Activated B cell treated with CpG ODN at 0.5 μM for 24 hours (primary cell): ENCODE results near the gene HBS1L. TPM values are rescaled to one million over a fixed set of nuclear protein-coding genes. Genes with fewer than 3 reads are reported as not detected.

Source experiments
- ATAC-seq: fragments of 200-7000 bp; cut with Tn5 transposase; one replicate; pipeline ENCODE4 v1.10.0; 2021; ENCODE audit warnings: low read depth, mild to moderate bottlenecking, moderate library complexity
- CTCF ChIA-PET: fragments of 350-600 bp; sonication (Branson Sonifier 250); formaldehyde crosslinking; loops from one replicate; lab custom pipeline; 2021; ENCODE audit warnings: antibody characterized with exemption; lab: Charles Lee
- POLR2A ChIA-PET: fragments of 350-600 bp; sonication (Branson Sonifier 250); formaldehyde crosslinking; loops from one replicate; lab custom pipeline; 2021; ENCODE audit warnings: antibody characterized with exemption; lab: Charles Lee
- DNase-seq: peaks from one replicate; pipeline ENCODE4 v3.0.0; 2022
- H3K27ac Mint-ChIP-seq: one replicate; pipeline ENCODE4 v1.8.0; 2020; ENCODE audit warnings: mixed read lengths
- H3K27me3 Mint-ChIP-seq: one replicate; pipeline ENCODE4 v1.8.0; 2021; ENCODE audit warnings: mixed read lengths
- H3K36me3 Mint-ChIP-seq: one replicate; pipeline ENCODE4 v1.8.0; 2021; ENCODE audit warnings: low read depth, mixed read lengths
- H3K4me1 Mint-ChIP-seq: one replicate; pipeline ENCODE4 v1.8.0; 2021; ENCODE audit warnings: mixed read lengths
- H3K4me3 Mint-ChIP-seq: one replicate; pipeline ENCODE4 v1.8.0; 2020; ENCODE audit warnings: mild to moderate bottlenecking, mixed read lengths
- H3K9me3 Mint-ChIP-seq: one replicate; pipeline ENCODE4 v1.8.0; 2020; ENCODE audit warnings: mixed read lengths
- CTCF ChIP-seq: fragments of 200-600 bp; IDR thresholded peaks from one replicate; pipeline ENCODE4 v1.8.0; 2022; ENCODE audit warnings: antibody characterized with exemption, mild to moderate bottlenecking
- intact Hi-C: fragments of 100-400 bp; cut with micrococcal nuclease; formaldehyde crosslinking; loops from one replicate; pipeline ENCODE4 v1.15.1; 2024
- total RNA-seq: library from RNA; stranded (reverse); gene quantifications from 2 replicates; pipeline ENCODE4 v1.2.3, GENCODE V29; 2022

Gene HBS1L
- total RNA-seq: 60.2 and 67.5 TPM in 2 replicates

DNA sequence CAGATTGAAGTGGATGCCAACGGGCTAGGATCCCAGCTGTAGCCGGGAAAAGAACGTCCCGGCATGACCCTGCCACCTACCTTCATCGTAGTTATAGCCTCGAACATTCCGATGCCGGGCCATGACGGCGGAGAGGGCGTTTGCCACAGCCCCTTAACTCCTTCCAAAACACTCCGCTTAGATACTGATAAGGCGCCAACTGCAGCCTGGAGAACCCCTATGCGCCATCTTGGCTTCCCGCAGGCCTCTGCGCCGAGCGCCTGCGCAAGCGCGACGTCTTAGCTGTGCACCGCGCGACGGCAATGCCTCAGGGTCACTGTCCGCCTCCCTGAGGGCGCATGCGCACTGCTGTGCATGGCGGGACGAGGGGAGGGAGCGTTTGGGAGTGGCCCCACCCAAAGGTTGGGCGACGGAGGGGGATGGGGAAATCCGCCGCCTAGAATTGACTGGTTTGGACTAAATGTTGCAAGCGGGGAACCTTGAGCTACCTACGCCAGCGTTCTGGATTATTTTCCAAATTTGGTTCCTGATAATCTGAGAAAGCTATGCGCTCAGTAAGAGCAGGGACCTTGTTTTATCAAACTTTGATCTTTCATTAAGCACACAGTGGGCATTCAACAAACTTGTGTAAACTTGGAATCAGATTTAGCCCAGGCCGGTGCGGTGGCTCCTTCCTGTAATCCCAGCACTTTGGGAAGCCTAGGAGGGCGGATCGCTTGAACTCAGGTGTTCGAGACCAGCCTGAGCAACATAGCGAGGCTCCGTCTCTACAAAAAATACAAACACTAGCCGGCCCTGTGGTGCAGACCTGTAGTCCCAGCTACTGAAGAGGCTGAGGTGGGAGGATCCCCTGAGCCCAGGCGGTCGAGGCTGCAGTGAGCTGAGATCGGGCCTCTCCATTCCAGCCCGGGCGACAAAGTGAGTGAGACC lies at the start of gene HBS1L:
Gene HBS1L (minus strand): TSS at position 254 of the 930 bp plus-strand sequence. CDS start 131 bp downstream, at position 123.
- Mint-ChIP-seq H3K4me1 (peaks cover 35% of the 10 kb centered on the region), H3K27me3 (no peaks in the 10 kb centered on the region), H3K4me3 (peak within 1 kb of the TSS; percentile 98), H3K9me3 (no peaks in the 10 kb centered on the region), H3K27ac (peak within 1 kb of the TSS; percentile 97), H3K36me3 (peaks cover 15% of the 10 kb centered on the region)
- ATAC-seq: peak; percentile 98
- DNase-seq: peak; percentile 94
- intact Hi-C loops: loop anchor here (1.0 to 5.0 kb wide), 10 partner anchors 10 to 1234 kb away; partner anchors contain the start of genes AHI1, BCLAF1, MTFR2 and TBPL1
- ChIA-PET POLR2A (interaction anchor here (0.6 to 2.5 kb wide), 25 partner anchors 9 to 1235 kb away, joined by 3 to 16 read pairs (median 4); partner anchors contain the start of genes AHI1, BCLAF1, MYB and TBPL1), CTCF (interaction anchor here (0.8 to 1.8 kb wide), 3 partner anchors 9 to 368 kb away, joined by 4 to 6 read pairs (median 4); no protein-coding TSS in a partner anchor)
- TF ChIP-seq CTCF: no peak

DNA sequence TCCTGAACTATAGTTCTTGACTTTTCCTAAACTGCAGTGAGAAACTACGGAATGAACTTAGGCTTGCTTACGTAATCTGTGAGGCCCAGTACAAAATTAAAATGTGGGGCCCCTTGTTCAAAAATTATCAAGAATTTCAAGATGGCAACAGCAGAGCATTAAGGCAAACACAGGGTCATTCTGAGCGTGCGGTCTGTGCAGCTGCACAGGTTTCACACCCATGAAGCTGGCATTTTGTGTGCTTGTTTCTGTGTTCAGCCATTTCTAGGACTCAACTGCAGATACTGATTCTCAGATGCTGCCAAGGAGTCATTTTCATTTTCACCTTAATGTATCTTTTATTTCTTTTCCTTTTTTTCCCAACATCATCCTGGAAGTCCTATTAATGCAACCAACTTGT lies 49.6 kb upstream of the HBS1L start:
- DNase-seq (no peak), ATAC-seq (no peak)
- ChIA-PET POLR2A (no interaction called here), CTCF (no interaction called here)
- Mint-ChIP-seq H3K9me3 (no peaks in the 10 kb centered on the region), H3K27ac (no peak overlapping the region), H3K27me3 (no peaks in the 10 kb centered on the region), H3K36me3 (no peaks in the 10 kb centered on the region), H3K4me1 (peaks cover 9% of the 10 kb centered on the region), H3K4me3 (no peak overlapping the region)
- no peak for TF ChIP-seq CTCF
- intact Hi-C loops: no loop called here

- H3K9me3 Mint-ChIP-seq: no peaks in the 10 kb centered on the region
- intact Hi-C loops: no loop called here
- no peak for TF ChIP-seq CTCF
- H3K27ac Mint-ChIP-seq: no peak overlapping the region
- H3K4me1 Mint-ChIP-seq: peaks cover 9% of the 10 kb centered on the region
- ATAC-seq (no peak), DNase-seq (no peak)
- no peaks in the 10 kb centered on the region for H3K36me3 Mint-ChIP-seq
- ChIA-PET CTCF (no interaction called here), POLR2A (no interaction called here)
- no peaks in the 10 kb centered on the region for H3K27me3 Mint-ChIP-seq
- H3K4me3 Mint-ChIP-seq: no peak overlapping the region
These were observed 47.6 kb upstream of the HBS1L start for GRCh38 chr6:135102191-135102590.

- no peaks in the 10 kb centered on the region for H3K36me3 Mint-ChIP-seq
- H3K27ac Mint-ChIP-seq: no peak overlapping the region
- no peaks in the 10 kb centered on the region for H3K27me3 Mint-ChIP-seq
- ChIA-PET CTCF (no interaction called here), POLR2A (no interaction called here)
- peaks cover 6% of the 10 kb centered on the region for H3K4me1 Mint-ChIP-seq
- no peaks in the 10 kb centered on the region for H3K9me3 Mint-ChIP-seq
- ATAC-seq: no peak
- no peak overlapping the region for H3K4me3 Mint-ChIP-seq
- intact Hi-C loops: no loop called here
- no peak for DNase-seq
- no peak for TF ChIP-seq CTCF
These were observed 42.5 kb upstream of the HBS1L start for GRCh38 chr6:135097172-135097571.

GRCh38 chr6:135096403-135097130 lies 41.9 kb upstream of the HBS1L start:
- DNase-seq: no peak
- H3K27me3 Mint-ChIP-seq: no peaks in the 10 kb centered on the region
- ATAC-seq: no peak
- CTCF ChIA-PET: no interaction called here
- peaks cover 6% of the 10 kb centered on the region for H3K4me1 Mint-ChIP-seq
- H3K36me3 Mint-ChIP-seq: no peaks in the 10 kb centered on the region
- H3K27ac Mint-ChIP-seq: no peak overlapping the region
- no peak for TF ChIP-seq CTCF
- H3K4me3 Mint-ChIP-seq: no peak overlapping the region
- POLR2A ChIA-PET: no interaction called here
- no peaks in the 10 kb centered on the region for H3K9me3 Mint-ChIP-seq
- intact Hi-C loops: no loop called here
